HG03060 (cell line): ENCODE data around the gene ASPG.

Source experiments
- ATAC-seq: cut with Tn5 transposase; IDR thresholded peaks from one replicate; pipeline ENCODE4 v1.9.1; 2021; ENCODE audit warnings: low read depth, moderate number of reproducible peaks; ENCODE audit not compliant: unreplicated experiment

ASPG gene

GRCh38 chr14:104115131-104115600, 29.7 kb downstream of the ASPG start:
- ATAC-seq = no peak

GRCh38 chr14:104115691-104116287, 30.3 kb downstream of the ASPG start:
- ATAC-seq = no peak

- no peak for ATAC-seq
These were observed 30.8 kb downstream of the ASPG start for GRCh38 chr14:104116288-104116755.

- no peak for ATAC-seq
These were observed 31.3 kb downstream of the ASPG start for GRCh38 chr14:104116756-104117340.

- no peak for ATAC-seq
These were observed 32.0 kb downstream of the ASPG start for GRCh38 chr14:104117341-104118005.

GRCh38 chr14:104118006-104118844, 32.7 kb downstream of the ASPG start:
- no peak for ATAC-seq

- ATAC-seq = no peak
These were observed 33.6 kb downstream of the ASPG start for GRCh38 chr14:104119119-104119487.

- ATAC-seq = no peak
These were observed 34.2 kb downstream of the ASPG start for GRCh38 chr14:104119488-104120251.

- ATAC-seq = no peak
These were observed 34.8 kb downstream of the ASPG start for GRCh38 chr14:104120281-104120741.

GRCh38 chr14:104121142-104121541, 35.6 kb downstream of the ASPG start:
- ATAC-seq = no peak

- ATAC-seq = no peak
These were observed 38.4 kb downstream of the ASPG start for GRCh38 chr14:104123879-104124278.

GRCh38 chr14:104125011-104125410, 39.5 kb downstream of the ASPG start:
- no peak for ATAC-seq

GRCh38 chr14:104126753-104127152, 41.3 kb downstream of the ASPG start:
- ATAC-seq = no peak

- ATAC-seq = no peak
These were observed 43.5 kb downstream of the ASPG start for GRCh38 chr14:104128981-104129380.

GRCh38 chr14:104129556-104129955, 44.1 kb downstream of the ASPG start:
- ATAC-seq = no peak

GRCh38 chr14:104130974-104131651, 45.6 kb downstream of the ASPG start:
- ATAC-seq = no peak

GRCh38 chr14:104131968-104132732, 46.6 kb downstream of the ASPG start:
- no peak for ATAC-seq

- ATAC-seq = no peak
These were observed 47.5 kb downstream of the ASPG start for GRCh38 chr14:104132981-104133380.

- no peak for ATAC-seq
These were observed 48.0 kb downstream of the ASPG start for GRCh38 chr14:104133496-104133895.
